ENCODE results near the gene ASTL. TPM values are rescaled to one million over a fixed set of nuclear protein-coding genes. Genes with fewer than 3 reads are reported as not detected.
A peak's percentile ranks its signal among the peaks of the same experiment; 100 is the strongest.

The ASTL gene
- total and polyA plus RNA-seq, 2 experiments from 2014 or later, result not detected

DNA sequence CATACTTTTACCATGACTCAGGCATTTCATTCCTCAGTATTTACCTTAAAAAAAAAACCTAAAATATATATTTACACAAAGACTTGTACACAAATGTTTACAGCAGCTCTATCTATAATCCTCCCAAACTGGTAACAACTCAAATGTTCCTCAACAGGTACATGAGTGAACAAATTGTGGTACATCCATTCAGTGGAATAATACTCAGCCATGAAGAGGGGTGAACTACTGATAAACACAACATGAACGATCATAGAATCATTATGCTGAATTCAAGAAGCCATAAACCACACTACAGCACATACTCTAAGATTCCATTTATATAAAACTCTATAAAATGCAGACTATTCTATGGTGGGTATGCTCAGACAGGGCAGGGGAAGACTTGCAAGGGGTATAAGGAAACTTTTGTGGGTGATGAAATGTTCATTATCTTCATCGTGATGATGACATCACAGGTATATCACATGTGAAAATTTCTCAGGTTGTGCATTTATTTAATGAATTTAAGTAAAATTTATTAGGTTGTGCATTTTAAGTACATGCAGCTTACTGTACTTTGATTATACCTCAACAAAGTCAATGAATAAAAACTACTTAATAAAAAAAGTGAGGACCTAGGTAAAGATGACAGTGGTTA lies 31.7 kb upstream of the ASTL start:
- Histone ChIP-seq H3K4me1 (ENCODE audit: insufficient read depth) (peaks cover 16% of the 10 kb centered on the region), H3K9me3 (ENCODE audit: low read depth) (no peaks in the 10 kb centered on the region), H4K20me1 (ENCODE audit: insufficient read depth) (no peaks in the 10 kb centered on the region), H3K4me3 (no peak overlapping the region), H3K9ac (no peak overlapping the region), H3K27me3 (replicated peaks; ENCODE audit: insufficient read depth) (no peaks in the 10 kb centered on the region), H3K4me2 (ENCODE audit: unreplicated experiment) (no peak overlapping the region), H3K36me3 (ENCODE audit: low read depth) (no peaks in the 10 kb centered on the region), H3K27ac (peak overlapping the region; percentile 43; the same call in 1 of the 2 replicates), H3K79me2 (ENCODE audit: insufficient read depth) (no peaks in the 10 kb centered on the region), H2AFZ (no peak overlapping the region), H3F3A (ENCODE audit: insufficient read depth) (peaks cover 19% of the 10 kb centered on the region), H3K9me2 (ENCODE audit: insufficient read depth) (no peaks in the 10 kb centered on the region)
- in situ Hi-C loops (cut with MboI), result no loop called here
- WGBS, 2 experiments (ENCODE audit: low coverage in 1 of 2, low lambda C conversion rate in 2 of 2, missing lambda C conversion rate in 2 of 2), result 66 to 78% methylated on average over 2 of the region's 2 CpGs
- DNase-seq, result no peak
- TF ChIP-seq EZH2phosphoT487 (IDR thresholded peaks at IDR 0.05; ENCODE audit: insufficient read depth, low read depth), result no peak
- TF ChIP-seq EZH2 (IDR thresholded peaks at IDR 0.05; ENCODE audit: insufficient read depth, poor library complexity, severe bottlenecking), result no peak

DNA sequence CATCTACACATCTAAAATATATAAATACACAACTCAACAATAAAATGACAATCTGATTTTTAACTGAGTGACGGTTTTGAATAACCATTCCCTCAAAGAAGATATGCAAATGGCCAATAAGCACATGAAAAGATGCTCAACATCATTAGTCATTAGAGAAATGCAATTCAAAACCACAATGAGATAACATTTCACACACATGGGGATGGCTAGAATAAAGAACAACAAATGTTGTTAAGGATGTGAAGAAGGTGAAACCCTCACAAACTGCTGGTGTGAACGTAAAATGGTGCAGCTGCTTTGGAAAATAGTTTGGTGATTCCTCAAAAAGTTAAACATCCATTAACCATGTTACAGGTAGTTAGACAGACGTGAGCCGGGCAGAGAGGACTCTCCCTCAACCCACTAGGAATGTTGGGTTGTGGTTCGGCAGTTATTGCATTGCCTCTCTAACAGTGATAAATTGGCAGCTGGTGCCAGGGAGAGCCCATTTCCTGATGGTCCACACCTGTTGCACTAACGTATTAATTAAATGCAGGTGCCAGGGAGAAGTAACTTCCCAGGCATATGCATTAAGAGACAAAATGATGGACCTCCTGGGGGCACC lies 29.2 kb upstream of the ASTL start:
- H4K20me1 ChIP-seq (ENCODE audit: insufficient read depth), result no peaks in the 10 kb centered on the region
- no peaks in the 10 kb centered on the region for H3K36me3 ChIP-seq (ENCODE audit: low read depth)
- WGBS, 2 experiments (ENCODE audit: low coverage in 1 of 2, low lambda C conversion rate in 2 of 2, missing lambda C conversion rate in 2 of 2), result 84 to 88% methylated on average over 6 of the region's 6 CpGs
- no peak overlapping the region for H3K4me2 ChIP-seq (ENCODE audit: unreplicated experiment)
- H3K27me3 ChIP-seq (replicated peaks; ENCODE audit: insufficient read depth), result no peaks in the 10 kb centered on the region
- H2AFZ ChIP-seq, result no peak overlapping the region
- peaks cover 16% of the 10 kb centered on the region for H3K4me1 ChIP-seq (ENCODE audit: insufficient read depth)
- in situ Hi-C loops (cut with MboI), result no loop called here
- no peaks in the 10 kb centered on the region for H3K9me2 ChIP-seq (ENCODE audit: insufficient read depth)
- no peak for DNase-seq
- H3K79me2 ChIP-seq (ENCODE audit: insufficient read depth), result no peaks in the 10 kb centered on the region
- H3K9ac ChIP-seq, result no peak overlapping the region
- H3K4me3 ChIP-seq, result no peak overlapping the region
- no peaks in the 10 kb centered on the region for H3K9me3 ChIP-seq (ENCODE audit: low read depth)
- H3K27ac ChIP-seq, result no peak overlapping the region
- H3F3A ChIP-seq (ENCODE audit: insufficient read depth), result peaks cover 19% of the 10 kb centered on the region
- no peak for TF ChIP-seq EZH2 (IDR thresholded peaks at IDR 0.05; ENCODE audit: insufficient read depth, poor library complexity, severe bottlenecking)

DNA sequence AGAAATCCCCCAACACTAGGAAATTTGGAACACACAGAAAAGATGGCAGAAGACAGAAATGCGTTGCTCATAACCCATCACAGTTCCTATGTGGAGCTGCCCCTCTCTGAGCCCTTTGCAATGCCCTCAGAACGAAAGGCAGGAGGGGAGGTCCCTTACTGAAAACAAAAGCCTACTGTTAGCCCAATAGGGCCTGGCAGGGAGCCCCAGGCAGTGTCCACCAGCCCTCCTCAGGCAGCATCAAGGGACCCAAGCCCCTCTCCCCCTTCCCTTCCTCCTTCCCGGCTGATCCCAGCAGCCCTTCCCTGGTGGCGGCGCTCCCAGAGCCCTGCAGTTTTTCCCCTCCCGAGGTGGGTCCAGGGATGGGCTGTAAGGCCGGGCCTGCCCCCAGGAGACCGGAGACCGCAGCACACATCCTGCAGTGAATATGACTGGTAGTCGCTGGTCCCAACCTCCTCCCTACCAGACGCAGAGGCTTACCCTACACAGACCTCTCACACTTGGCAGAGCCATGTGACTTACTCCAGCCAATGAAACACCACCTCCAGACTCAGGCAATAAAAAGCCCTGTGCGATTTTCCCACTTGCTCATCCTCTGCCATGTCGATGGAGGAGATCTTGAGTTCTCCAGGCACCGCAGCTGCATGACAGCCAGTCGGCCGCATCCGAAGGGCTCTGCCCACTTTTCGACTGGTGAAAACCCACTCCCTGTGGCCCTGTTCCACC lies 26.3 kb upstream of the ASTL start:
- in situ Hi-C loops (cut with MboI), result no loop called here
- H4K20me1 ChIP-seq (ENCODE audit: insufficient read depth), result no peaks in the 10 kb centered on the region
- DNase-seq, result no peak
- 83 to 84% methylated on average over 18 of the region's 18 CpGs for WGBS, 2 experiments (ENCODE audit: low coverage in 1 of 2, low lambda C conversion rate in 2 of 2, missing lambda C conversion rate in 2 of 2)
- H3K27me3 ChIP-seq (replicated peaks; ENCODE audit: insufficient read depth), result no peaks in the 10 kb centered on the region
- H2AFZ ChIP-seq, result no peak overlapping the region
- H3K36me3 ChIP-seq (ENCODE audit: low read depth), result no peaks in the 10 kb centered on the region
- TF ChIP-seq EZH2 (IDR thresholded peaks at IDR 0.05; ENCODE audit: insufficient read depth, poor library complexity, severe bottlenecking), result no peak
- no peak for TF ChIP-seq EZH2phosphoT487 (IDR thresholded peaks at IDR 0.05; ENCODE audit: insufficient read depth, low read depth)
- no peaks in the 10 kb centered on the region for H3K79me2 ChIP-seq (ENCODE audit: insufficient read depth)
- peaks cover 16% of the 10 kb centered on the region for H3K4me1 ChIP-seq (ENCODE audit: insufficient read depth)
- H3K9ac ChIP-seq, result no peak overlapping the region
- no peaks in the 10 kb centered on the region for H3K9me2 ChIP-seq (ENCODE audit: insufficient read depth)
- no peak overlapping the region for H3K4me2 ChIP-seq (ENCODE audit: unreplicated experiment)
- no peak overlapping the region for H3K4me3 ChIP-seq
- no peaks in the 10 kb centered on the region for H3K9me3 ChIP-seq (ENCODE audit: low read depth)
- no peak overlapping the region for H3K27ac ChIP-seq
- H3F3A ChIP-seq (ENCODE audit: insufficient read depth), result peaks cover 14% of the 10 kb centered on the region

DNA sequence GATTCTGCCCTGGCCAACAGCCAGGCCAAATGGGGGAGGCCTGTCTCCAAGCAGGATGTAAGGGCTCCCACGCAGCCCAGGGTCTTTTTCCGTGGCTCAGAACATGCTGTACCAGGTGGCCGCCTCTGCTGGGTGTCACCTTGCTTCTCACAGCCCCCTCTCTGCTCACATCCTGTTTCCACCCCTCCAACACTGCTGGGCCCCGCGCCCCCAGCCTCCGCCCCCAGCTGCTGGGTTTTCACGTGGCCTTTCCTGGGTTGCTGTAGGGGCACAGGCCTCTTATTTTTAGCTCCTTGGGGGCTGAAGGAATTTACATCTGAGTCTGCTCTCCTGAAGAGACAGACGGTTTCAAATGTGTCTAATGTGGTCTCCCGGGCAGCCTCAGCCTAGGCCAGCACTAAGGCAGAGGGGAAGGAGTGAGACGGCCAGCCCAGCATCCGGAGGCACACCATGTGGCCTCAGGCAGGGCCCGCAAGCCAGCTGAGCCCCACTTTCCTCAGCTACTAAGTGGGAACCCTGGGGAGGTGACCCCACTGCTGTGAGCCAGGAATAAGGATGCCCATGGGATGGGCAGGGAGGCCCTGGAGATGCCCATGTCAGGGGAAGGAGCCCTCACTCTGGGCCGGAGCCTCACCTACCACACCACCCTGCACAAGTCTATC lies 25.6 kb upstream of the ASTL start:
- no peak for DNase-seq
- Histone ChIP-seq H3K4me2 (ENCODE audit: unreplicated experiment) (no peak overlapping the region), H3K9me2 (ENCODE audit: insufficient read depth) (no peaks in the 10 kb centered on the region), H3K9ac (no peak overlapping the region), H3K36me3 (ENCODE audit: low read depth) (no peaks in the 10 kb centered on the region), H4K20me1 (ENCODE audit: insufficient read depth) (no peaks in the 10 kb centered on the region), H3K4me1 (ENCODE audit: insufficient read depth) (peaks cover 9% of the 10 kb centered on the region; the same call in 1 of the 2 replicates), H3K27ac (no peak overlapping the region), H3K79me2 (ENCODE audit: insufficient read depth) (no peaks in the 10 kb centered on the region), H3K4me3 (no peak overlapping the region), H3F3A (ENCODE audit: insufficient read depth) (peaks cover 9% of the 10 kb centered on the region), H3K9me3 (ENCODE audit: low read depth) (no peaks in the 10 kb centered on the region), H2AFZ (no peak overlapping the region), H3K27me3 (replicated peaks; ENCODE audit: insufficient read depth) (no peaks in the 10 kb centered on the region)
- WGBS, 2 experiments (ENCODE audit: low coverage in 1 of 2, low lambda C conversion rate in 2 of 2, missing lambda C conversion rate in 2 of 2), result 72 to 75% methylated on average over 13 of the region's 13 CpGs
- in situ Hi-C loops (cut with MboI), result no loop called here
- TF ChIP-seq EZH2phosphoT487 (IDR thresholded peaks at IDR 0.05; ENCODE audit: insufficient read depth, low read depth) (no peak), EZH2 (IDR thresholded peaks at IDR 0.05; ENCODE audit: insufficient read depth, poor library complexity, severe bottlenecking) (no peak)

Data from GM23248 (cell line).